ENCODE results near the gene RAB15.

The RAB15 gene

GRCh38 chr14:64950889-64951288 is 21.2 kb downstream of the RAB15 start:
- TF ChIP-seq POLR2AphosphoS5 (IDR thresholded peaks at IDR 0.05; ENCODE audit: low read depth, low read length), result no peak
- no peak for TF ChIP-seq TAF1 (IDR thresholded peaks at IDR 0.05; ENCODE audit: borderline replicate concordance, insufficient read depth, low read length)
- TF ChIP-seq SIN3A (IDR thresholded peaks at IDR 0.05; ENCODE audit: borderline replicate concordance, insufficient read depth, low read length), result no peak
- no peak for TF ChIP-seq REST (IDR thresholded peaks at IDR 0.05; ENCODE audit: insufficient read depth in 1 of 2, low read depth in 2 of 2, low read length in 2 of 2)
- TF ChIP-seq FOXP2 (optimal IDR thresholded peaks at IDR 0.05; ENCODE audit: borderline replicate concordance, extremely low read depth, extremely low read length, insufficient read depth), result no peak

- no peak for TF ChIP-seq TAF1 (IDR thresholded peaks at IDR 0.05; ENCODE audit: borderline replicate concordance, insufficient read depth, low read length)
- TF ChIP-seq POLR2AphosphoS5 (IDR thresholded peaks at IDR 0.05; ENCODE audit: low read depth, low read length), result no peak
- TF ChIP-seq FOXP2 (optimal IDR thresholded peaks at IDR 0.05; ENCODE audit: borderline replicate concordance, extremely low read depth, extremely low read length, insufficient read depth), result no peak
- no peak for TF ChIP-seq SIN3A (IDR thresholded peaks at IDR 0.05; ENCODE audit: borderline replicate concordance, insufficient read depth, low read length)
- no peak for TF ChIP-seq REST (IDR thresholded peaks at IDR 0.05; ENCODE audit: insufficient read depth in 1 of 2, low read depth in 2 of 2, low read length in 2 of 2)
These were observed 23.4 kb downstream of the RAB15 start for GRCh38 chr14:64948612-64949210.

GRCh38 chr14:64947710-64948611 is 24.2 kb downstream of the RAB15 start:
- TF ChIP-seq TAF1 (IDR thresholded peaks at IDR 0.05; ENCODE audit: borderline replicate concordance, insufficient read depth, low read length) (no peak), POLR2AphosphoS5 (IDR thresholded peaks at IDR 0.05; ENCODE audit: low read depth, low read length) (no peak), REST (IDR thresholded peaks at IDR 0.05; ENCODE audit: insufficient read depth in 1 of 2, low read depth in 2 of 2, low read length in 2 of 2) (no peak), SIN3A (IDR thresholded peaks at IDR 0.05; ENCODE audit: borderline replicate concordance, insufficient read depth, low read length) (no peak), FOXP2 (optimal IDR thresholded peaks at IDR 0.05; ENCODE audit: borderline replicate concordance, extremely low read depth, extremely low read length, insufficient read depth) (no peak)

GRCh38 chr14:64946310-64947045 is 25.7 kb downstream of the RAB15 start:
- TF ChIP-seq SIN3A (IDR thresholded peaks at IDR 0.05; ENCODE audit: borderline replicate concordance, insufficient read depth, low read length) (no peak), FOXP2 (optimal IDR thresholded peaks at IDR 0.05; ENCODE audit: borderline replicate concordance, extremely low read depth, extremely low read length, insufficient read depth) (no peak), POLR2AphosphoS5 (IDR thresholded peaks at IDR 0.05; ENCODE audit: low read depth, low read length) (no peak), TAF1 (IDR thresholded peaks at IDR 0.05; ENCODE audit: borderline replicate concordance, insufficient read depth, low read length) (no peak), REST (IDR thresholded peaks at IDR 0.05; ENCODE audit: insufficient read depth in 1 of 2, low read depth in 2 of 2, low read length in 2 of 2) (no peak)
